ENCODE results near the gene PLCG1.

DNA sequence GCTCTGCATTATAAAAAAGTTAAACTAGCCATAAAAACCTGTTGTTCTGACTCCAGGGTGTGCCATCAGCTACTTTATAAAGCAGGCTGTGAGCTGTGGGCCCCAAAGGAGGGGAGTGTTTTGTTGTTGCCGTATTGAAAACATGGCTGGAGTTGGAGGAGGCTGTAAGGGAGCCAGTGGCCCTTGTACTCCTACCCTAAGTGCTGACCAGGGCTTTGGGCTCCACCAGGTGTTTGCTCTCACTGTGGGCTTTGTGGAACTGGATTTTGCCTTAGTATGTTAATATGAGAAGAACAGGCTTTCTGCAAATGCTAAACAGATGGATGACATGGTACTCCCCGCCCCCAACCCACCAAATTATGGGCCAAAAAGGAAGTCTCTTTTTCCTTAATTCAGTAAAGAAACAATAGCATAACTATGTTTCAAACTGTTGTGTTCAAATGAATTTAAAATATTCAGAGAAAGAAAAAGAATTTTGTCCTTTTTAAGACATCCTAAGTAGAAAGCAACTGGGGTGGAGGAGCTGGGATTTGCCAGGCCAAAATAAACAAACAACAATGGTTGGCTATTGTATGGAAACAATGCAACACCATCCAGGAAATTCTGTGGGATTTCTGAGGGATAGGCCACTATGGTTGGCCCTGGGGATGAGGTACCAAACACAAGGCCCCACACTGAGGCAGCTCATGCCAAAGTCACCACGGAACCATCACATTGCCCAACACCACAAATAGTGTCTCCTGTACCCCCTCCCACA is 63.3 kb downstream of the PLCG1 start:
- TF ChIP-seq, protein P1, sequence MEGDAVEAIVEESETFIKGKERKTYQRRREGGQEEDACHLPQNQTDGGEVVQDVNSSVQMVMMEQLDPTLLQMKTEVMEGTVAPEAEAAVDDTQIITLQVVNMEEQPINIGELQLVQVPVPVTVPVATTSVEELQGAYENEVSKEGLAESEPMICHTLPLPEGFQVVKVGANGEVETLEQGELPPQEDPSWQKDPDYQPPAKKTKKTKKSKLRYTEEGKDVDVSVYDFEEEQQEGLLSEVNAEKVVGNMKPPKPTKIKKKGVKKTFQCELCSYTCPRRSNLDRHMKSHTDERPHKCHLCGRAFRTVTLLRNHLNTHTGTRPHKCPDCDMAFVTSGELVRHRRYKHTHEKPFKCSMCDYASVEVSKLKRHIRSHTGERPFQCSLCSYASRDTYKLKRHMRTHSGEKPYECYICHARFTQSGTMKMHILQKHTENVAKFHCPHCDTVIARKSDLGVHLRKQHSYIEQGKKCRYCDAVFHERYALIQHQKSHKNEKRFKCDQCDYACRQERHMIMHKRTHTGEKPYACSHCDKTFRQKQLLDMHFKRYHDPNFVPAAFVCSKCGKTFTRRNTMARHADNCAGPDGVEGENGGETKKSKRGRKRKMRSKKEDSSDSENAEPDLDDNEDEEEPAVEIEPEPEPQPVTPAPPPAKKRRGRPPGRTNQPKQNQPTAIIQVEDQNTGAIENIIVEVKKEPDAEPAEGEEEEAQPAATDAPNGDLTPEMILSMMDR (IDR thresholded peaks at IDR 0.05) = no peak
- TF ChIP-seq POLR2A (IDR thresholded peaks at IDR 0.05) = no peak
